LNCAP (cell line): Measurements from ENCODE around the gene DDX1.

Experiments
- TF ChIP-seq, protein P1 (sequence below): fragments of 450-650 bp; IDR thresholded peaks from 2 replicates; pipeline ENCODE4 v1.5.1; 2017; ENCODE audit warnings: mild to moderate bottlenecking

The DDX1 gene

DNA sequence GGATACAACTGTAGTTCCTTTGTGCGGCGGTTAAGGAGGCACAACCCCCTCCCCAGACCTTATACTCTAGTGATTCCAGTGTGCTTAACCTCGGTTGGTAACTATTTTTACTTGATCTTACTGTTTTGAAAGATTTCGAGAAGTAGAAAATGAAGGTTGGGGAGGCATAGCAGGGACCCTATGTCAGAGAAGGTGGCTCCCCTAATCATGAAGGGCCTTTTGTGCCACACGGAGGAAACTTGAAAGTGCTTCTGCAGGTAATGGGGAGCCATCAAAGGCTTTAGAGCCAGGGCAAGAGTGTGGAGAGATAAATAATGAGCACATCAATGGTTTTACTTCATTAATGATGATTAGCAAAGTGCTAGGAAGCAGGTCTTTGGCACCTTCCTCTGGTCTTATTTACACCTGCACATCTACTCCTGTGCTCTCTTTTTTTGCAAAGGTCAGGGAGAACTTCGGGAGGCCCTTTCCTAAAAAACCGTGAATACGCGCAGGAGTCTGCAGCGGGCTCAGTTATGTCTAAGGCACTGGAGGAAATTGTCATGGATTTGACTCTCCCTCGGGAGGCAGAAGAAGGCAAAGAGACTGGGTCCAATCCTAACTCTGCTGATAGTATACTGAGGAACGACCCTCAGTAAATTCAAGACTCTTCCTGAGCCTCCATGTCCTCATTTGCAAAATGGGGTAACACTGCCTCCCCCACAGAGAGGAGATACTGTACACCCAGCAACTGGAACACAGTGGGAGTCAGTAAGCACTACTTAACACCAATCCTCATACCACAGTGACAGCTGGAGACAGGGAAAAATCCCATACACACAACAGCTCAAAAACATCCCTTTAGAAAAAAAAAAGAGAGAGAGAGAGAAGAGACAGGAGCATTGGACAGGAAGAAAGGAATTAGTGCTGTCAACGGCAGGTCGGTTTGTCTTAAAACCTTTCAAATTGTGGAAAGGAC, 81.6 kb downstream of the DDX1 start:
- TF ChIP-seq, protein P1, sequence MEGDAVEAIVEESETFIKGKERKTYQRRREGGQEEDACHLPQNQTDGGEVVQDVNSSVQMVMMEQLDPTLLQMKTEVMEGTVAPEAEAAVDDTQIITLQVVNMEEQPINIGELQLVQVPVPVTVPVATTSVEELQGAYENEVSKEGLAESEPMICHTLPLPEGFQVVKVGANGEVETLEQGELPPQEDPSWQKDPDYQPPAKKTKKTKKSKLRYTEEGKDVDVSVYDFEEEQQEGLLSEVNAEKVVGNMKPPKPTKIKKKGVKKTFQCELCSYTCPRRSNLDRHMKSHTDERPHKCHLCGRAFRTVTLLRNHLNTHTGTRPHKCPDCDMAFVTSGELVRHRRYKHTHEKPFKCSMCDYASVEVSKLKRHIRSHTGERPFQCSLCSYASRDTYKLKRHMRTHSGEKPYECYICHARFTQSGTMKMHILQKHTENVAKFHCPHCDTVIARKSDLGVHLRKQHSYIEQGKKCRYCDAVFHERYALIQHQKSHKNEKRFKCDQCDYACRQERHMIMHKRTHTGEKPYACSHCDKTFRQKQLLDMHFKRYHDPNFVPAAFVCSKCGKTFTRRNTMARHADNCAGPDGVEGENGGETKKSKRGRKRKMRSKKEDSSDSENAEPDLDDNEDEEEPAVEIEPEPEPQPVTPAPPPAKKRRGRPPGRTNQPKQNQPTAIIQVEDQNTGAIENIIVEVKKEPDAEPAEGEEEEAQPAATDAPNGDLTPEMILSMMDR = no peak

DNA sequence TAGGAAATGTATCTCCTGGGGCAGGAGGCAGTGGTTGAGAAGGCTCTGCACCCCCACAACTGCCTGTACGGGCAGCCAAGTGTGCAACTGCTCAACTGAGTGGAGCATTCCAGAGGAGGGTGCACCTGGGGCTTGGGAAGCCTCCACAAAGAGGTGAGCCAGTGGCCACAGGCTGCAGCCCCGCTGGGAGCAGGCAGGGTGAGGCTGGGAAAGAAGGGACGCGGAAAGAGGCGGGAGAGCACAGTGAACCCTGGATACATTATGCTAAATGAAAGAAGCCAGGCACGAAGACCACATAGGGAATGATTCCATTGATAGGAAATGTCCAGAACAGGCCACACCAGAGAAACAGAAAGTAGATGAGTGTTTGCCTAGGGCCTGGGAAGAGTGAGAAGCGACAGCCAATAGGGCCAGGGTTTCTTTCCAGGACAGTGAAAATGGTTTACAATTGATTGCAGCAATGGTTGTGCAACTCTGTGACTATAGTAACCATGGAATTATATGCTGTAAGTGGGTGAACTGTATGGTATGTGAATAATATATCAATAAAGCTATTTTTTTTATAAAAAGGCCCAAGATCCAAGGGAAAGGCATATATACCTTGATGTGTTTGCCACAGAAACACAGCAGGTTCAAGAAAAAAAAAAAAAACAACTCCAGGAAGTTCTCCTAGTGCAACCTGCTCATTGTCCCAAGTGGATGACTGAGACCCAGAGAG, 82.4 kb downstream of the DDX1 start:
- TF ChIP-seq, protein P1 = no peak

DNA sequence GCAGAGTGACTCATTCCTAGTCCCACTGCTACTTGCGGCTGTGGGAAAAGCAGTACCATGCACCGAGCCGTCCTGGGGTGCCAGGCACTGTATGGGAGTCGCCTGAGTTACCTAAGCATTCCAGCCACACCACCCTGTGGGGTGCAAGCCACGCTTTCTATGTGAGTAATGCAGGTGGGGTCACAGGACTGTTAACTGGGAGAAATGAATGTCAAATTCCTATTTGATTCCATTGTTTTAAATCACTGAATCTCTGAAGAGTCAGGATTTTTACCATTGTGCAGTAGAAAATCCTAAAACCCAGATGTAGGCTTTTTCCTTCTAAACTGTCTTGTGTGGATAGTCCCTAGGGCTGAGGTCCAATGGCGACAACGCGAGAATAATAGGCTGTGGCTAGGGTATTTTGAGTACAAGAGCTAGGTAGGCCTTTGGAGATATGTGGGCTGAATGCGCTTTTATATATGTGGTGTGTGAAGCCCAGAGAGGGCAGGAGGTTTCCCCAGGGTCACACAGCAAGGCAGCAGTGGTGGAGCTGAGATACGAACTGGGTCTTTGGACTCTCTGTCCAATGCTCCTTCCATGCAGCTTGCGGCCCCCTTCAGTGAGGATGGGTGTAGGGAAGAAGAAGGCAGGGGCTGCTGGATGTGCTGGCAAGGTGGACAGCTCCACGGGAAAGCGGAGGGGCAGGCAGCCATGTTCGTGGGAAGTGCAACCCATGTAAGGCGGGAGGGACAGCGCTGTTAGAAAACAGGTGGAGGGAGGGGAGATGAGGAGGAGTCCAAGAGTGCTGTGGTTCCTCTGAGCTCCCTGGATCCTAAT, 83.2 kb downstream of the DDX1 start:
- TF ChIP-seq, protein P1 = no peak

DNA sequence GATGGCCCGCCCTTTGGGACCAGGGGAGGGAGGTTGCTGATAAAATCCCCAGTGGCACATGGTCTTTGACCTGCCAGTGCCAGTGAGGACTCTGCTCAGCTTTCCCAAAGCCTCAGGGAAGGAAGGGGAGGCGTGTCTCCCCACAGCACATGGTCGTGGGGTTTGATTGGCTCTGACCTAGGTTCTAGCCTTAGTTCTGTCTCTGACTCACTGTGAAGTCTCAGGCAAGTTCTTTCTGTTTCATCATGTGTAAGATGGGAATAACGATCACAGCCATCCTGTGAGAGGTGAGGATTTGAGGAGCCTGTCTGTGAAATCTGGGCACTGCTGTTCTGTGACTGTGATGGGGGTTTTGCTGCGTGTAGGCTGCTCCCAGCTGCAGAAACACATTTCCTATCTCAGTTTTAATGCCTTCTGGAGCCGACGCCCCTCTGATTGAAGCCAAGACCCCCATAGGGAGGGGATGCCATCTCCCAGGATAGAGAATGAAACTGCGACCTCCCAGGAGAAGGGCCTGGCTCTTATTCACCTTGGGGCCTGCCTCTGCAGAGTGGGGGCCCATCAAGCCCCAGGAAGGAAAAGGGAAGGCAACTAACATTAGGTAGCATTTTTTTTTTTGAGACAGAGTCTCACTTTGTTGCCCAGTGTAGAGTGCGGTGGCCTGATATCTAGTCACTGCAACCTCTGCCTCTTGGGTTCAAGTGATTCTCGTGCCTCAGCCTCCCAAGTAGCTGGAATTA, 84.0 kb downstream of the DDX1 start:
- TF ChIP-seq, protein P1 = no peak

DNA sequence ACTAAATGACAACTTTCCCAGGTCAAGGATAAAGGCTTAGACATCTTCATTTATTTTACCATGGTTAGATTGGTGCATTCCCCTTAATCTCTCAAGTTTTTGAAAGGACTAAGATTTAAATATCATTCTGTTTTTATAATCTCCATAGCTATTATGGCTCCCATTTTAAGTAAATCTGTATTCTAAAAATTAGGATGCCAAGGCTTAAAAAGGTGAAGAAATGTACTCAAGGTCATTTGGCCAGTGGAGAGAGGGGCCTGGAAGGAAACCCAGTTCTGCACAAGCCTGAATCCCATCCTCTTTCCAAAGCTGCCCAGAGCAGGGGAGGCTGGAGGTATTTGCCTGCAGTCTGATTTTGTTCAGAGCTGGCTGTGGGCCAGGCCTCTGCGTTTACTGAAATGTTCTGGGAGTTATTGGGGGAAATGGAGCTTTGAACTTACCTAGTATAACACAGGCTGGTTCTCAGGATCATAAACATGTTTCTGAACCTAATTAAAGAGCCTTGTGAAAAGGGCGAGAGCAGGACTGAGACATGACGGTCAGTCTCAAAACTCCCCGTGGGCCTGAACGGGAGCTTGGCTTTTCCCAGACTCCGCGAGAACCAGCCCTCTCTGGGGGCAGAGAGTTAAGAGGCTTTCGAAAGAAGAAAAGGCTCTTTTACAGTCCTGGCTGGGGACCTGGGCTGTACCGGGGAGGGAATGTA, 85.6 kb downstream of the DDX1 start:
- TF ChIP-seq, protein P1 = no peak

DNA sequence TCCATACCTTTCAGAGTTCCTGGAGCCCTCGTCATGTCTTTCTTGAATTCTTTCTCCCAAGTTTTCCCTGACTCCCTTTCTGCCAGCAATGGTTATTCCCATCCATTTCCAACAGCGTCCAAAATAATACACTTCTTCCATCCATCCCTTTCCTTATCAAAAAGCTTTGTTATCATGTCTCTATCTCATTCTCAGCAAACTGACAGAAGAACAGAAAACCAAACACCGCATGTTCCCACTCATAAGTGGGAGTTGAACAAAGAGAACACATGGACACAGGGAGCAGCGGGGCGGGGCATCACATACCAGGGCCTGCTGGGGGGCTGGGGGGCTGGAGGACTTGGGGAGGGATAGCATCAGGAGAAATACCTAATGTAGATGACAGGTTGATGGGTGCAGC, 86.7 kb downstream of the DDX1 start:
- TF ChIP-seq, protein P1 = no peak
